Peyer's patch (tissue), 4 donors: Measurements from ENCODE around the gene NHLRC1. TPM values are rescaled to one million over a fixed set of nuclear protein-coding genes. Genes with fewer than 3 reads are reported as not detected.

Source experiments
- DNase-seq, 3 donors: peaks; one replicate each; pipeline ENCODE4 v3.0.0-alpha.2; 2017 to 2019
- H3K27ac ChIP-seq, 4 donors: fragments of 200-600 bp; sonication (generic); one replicate each; pipeline ENCODE4 v1.5.1; 2016 to 2019
- H3K27me3 ChIP-seq, 2 donors: fragments of 200-600 bp; sonication (generic); one replicate each; pipeline ENCODE4 v1.5.1; 2019
- H3K36me3 ChIP-seq, 3 donors: fragments of 200-600 bp; sonication (generic); one replicate each; pipeline ENCODE4 v1.5.1; 2016 to 2019
- H3K4me1 ChIP-seq, 4 donors: fragments of 200-600 bp; sonication (generic); one replicate each; pipeline ENCODE4 v1.5.1; 2016 to 2019
- H3K4me3 ChIP-seq, 4 donors: fragments of 200-600 bp; sonication (generic); 1 replicate in 3 of 4; 2 replicates in 1 of 4; pipeline ENCODE4 v1.5.1; 2016 to 2019; ENCODE audit warnings: mild to moderate bottlenecking in 1 of 4
- H3K9me3 ChIP-seq, 4 donors: fragments of 200-600 bp; sonication (generic); one replicate each; pipeline ENCODE4 v1.5.1; 2016 to 2019; ENCODE audit warnings: mild to moderate bottlenecking in 1 of 4
- POLR2A ChIP-seq, 2 donors: fragments of 450-650 bp; IDR thresholded peaks; one replicate each; pipeline ENCODE4 v1.5.1; 2017; ENCODE audit warnings: antibody characterized with exemption in 2 of 2, mild to moderate bottlenecking in 2 of 2, moderate library complexity in 2 of 2
- total RNA-seq, 4 donors: library from RNA; depleted of rRNA; stranded (reverse); fragments of >200 nt; gene quantifications; one replicate each; pipeline ENCODE4 v1.1.0, GENCODE V29; 2016
- TF ChIP-seq, protein P1 (sequence below), 6 experiments: fragments of 450-650 bp in 4 of 6; fragments of 200-600 bp in 2 of 6; sonication (generic) in 1 of 6; IDR thresholded peaks; one replicate each; pipeline ENCODE4 v1.5.1; 2017 to 2019; ENCODE audit warnings: antibody characterized with exemption in 6 of 6, mild to moderate bottlenecking in 3 of 6, moderate library complexity in 1 of 6

Gene NHLRC1
- 1 to 10 TPM; 1.7 to 4.9 (median 3.3) TPM for total RNA-seq

DNA sequence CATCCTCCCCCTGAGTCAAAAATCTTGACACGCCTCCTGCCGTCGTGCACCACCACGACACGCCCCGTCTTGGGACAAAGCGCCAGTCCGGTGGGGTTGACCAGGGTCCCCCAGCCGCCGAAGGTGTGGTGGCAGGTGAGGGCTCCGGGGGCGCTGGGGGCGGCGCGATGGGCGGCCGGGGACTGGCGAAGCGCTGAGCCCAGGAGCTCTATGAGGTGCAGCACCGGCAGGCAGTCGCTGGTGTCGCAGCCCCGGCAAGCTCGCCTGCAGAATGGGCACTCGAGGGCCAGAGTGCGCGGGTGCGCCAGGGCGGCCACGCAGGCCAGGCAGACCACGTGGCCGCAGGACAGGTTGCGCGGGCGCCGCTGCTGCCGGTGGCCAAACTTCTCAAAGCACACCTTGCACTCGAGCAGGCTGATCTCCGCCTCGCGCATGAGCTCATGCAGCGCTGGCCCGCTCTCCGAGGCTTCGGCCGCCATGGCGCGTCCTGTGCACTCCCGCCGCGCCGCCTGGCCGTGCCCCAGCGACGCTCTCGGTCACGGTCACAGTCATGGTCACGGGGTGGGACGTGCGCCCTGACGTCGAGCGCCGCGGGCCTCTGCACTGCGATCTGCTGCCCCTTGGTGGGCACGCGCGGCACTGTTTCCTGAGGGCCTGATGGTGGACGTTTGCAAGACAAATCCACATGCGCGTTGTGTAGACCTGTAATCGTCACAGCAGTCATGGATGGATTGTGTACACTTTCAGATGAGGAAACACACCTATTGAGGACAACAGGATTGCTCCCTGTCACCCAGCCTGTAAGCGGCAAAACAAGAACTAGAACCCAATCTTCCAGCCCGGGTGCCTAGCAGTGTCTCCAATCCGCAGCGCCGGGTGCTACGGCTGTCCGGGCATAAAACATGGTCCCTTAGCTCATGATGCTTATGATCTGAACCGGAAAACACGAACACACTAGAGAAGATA is at the start of gene NHLRC1:
Gene NHLRC1, minus strand, starts transcription at position 550 of the 966 bp plus-strand sequence. Its CDS starts 71 bp downstream, at position 479.
- Histone ChIP-seq H3K9me3 (no peaks in the 10 kb centered on the region), H3K4me3 (peak within 1 kb of the TSS; percentile 41 to 68 (median 54)), H3K27ac (peak within 1 kb of the TSS; percentile 24 to 68 (median 42)), H3K4me1 (peaks cover 2 to 6% (median 3%) of the 10 kb centered on the region in 4 donors), H3K27me3 (no peaks in the 10 kb centered on the region), H3K36me3 (no peaks in the 10 kb centered on the region)
- peak; percentile 74 to 94 (median 93) for DNase-seq
- TF ChIP-seq, protein P1, sequence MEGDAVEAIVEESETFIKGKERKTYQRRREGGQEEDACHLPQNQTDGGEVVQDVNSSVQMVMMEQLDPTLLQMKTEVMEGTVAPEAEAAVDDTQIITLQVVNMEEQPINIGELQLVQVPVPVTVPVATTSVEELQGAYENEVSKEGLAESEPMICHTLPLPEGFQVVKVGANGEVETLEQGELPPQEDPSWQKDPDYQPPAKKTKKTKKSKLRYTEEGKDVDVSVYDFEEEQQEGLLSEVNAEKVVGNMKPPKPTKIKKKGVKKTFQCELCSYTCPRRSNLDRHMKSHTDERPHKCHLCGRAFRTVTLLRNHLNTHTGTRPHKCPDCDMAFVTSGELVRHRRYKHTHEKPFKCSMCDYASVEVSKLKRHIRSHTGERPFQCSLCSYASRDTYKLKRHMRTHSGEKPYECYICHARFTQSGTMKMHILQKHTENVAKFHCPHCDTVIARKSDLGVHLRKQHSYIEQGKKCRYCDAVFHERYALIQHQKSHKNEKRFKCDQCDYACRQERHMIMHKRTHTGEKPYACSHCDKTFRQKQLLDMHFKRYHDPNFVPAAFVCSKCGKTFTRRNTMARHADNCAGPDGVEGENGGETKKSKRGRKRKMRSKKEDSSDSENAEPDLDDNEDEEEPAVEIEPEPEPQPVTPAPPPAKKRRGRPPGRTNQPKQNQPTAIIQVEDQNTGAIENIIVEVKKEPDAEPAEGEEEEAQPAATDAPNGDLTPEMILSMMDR (IDR thresholded peaks at IDR 0.05): peak; percentile 67 to 98 (median 92)
- peak; percentile 39 to 50 for TF ChIP-seq POLR2A (IDR thresholded peaks at IDR 0.05)

DNA sequence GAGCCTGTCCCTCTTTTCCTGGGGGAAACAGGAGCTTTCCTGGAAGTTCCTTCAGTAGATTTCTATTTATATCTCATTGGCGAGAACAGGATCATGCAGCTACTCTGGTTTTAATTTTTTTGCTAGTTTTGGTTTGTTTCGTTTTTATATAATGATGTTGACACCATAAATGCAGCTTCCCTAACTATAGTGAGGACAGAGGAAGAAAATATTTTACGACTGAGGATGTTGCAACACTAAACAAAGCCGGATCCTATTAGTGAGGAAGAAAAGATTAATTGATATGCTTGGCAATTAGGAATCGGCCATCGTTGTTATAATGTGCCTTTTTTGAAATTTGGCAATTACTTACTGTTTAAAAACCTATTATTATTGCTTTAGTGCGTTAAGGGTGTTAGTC is 49.4 kb upstream of the NHLRC1 start:
- H3K27me3 ChIP-seq: no peaks in the 10 kb centered on the region
- no peak for DNase-seq
- no peak overlapping the region for H3K27ac ChIP-seq
- H3K9me3 ChIP-seq: no peaks in the 10 kb centered on the region
- H3K36me3 ChIP-seq: peaks cover 0 to 49% (median 0%) of the 10 kb centered on the region in 3 donors
- TF ChIP-seq POLR2A (IDR thresholded peaks at IDR 0.05): no peak
- TF ChIP-seq, protein P1 (IDR thresholded peaks at IDR 0.05): no peak
- H3K4me3 ChIP-seq: no peak overlapping the region
- no peaks in the 10 kb centered on the region for H3K4me1 ChIP-seq

DNA sequence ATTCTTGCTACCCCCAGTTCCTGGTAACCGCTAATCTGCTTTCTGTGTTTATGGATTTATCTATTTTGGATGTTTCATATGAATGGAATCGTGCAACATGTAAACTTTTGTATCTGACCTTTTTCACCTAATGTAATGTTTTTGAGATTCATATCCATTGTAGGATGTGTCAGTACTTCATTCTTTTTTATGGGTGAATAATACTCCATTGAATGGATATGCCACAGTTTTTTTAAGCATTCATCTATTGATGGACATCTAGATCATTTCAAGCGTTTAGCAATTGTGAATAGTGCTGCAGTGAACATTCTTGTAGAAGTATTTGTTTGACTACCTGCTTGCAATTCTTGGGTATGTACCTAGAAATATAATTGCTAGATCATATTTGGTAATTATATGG is 45.8 kb upstream of the NHLRC1 start:
- H3K9me3 ChIP-seq: no peaks in the 10 kb centered on the region
- no peaks in the 10 kb centered on the region for H3K27me3 ChIP-seq

DNA sequence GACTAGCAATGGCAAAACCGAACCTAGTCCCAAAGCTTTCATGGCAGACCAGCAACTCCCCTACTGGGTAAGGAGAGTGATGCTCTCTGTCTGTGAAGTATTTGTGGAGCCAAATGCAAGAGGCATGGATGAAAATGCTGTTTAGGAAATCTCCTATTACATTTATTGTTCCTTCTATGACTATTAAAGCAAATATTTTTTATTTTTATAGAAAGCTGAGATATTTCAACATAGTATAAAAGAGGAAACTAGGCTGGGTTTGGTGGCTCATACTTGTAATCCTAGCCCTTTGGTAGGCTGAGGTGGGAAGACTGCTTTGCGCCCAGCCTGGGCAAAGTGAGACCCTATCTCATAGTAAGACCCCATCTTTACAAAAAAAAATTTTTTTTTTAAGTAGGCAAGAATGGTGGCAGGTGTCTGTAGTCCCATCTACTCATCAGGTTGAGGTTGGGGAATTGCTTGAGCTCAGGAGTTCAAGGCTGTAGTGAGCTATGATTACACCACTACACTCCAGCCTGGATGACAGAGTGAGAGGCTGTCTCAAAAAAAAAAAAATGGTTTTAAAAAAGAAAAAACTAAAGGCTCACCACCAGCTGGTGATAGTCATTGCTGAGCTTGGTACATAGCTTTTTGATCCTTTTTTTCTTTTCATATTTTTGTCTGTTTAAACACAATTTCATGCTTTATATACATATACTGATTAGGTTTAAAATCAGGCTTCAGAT is 44.0 kb upstream of the NHLRC1 start:
- no peaks in the 10 kb centered on the region for H3K9me3 ChIP-seq
- H3K27ac ChIP-seq: no peak overlapping the region
- no peak for TF ChIP-seq POLR2A (IDR thresholded peaks at IDR 0.05)
- TF ChIP-seq, protein P1 (IDR thresholded peaks at IDR 0.05): no peak
- H3K36me3 ChIP-seq: peaks cover 0 to 58% (median 0%) of the 10 kb centered on the region in 3 donors
- H3K4me3 ChIP-seq: no peak overlapping the region
- no peaks in the 10 kb centered on the region for H3K27me3 ChIP-seq
- H3K4me1 ChIP-seq: no peaks in the 10 kb centered on the region
- no peak for DNase-seq

More for the DNA sequence above, 45.8 kb upstream of the NHLRC1 start:
- Histone ChIP-seq H3K4me1 (no peaks in the 10 kb centered on the region), H3K36me3 (peaks cover 0 to 51% (median 0%) of the 10 kb centered on the region in 3 donors), H3K4me3 (no peak overlapping the region), H3K27ac (no peak overlapping the region)
- TF ChIP-seq, protein P1 (IDR thresholded peaks at IDR 0.05): no peak
- no peak for TF ChIP-seq POLR2A (IDR thresholded peaks at IDR 0.05)
- no peak for DNase-seq

DNA sequence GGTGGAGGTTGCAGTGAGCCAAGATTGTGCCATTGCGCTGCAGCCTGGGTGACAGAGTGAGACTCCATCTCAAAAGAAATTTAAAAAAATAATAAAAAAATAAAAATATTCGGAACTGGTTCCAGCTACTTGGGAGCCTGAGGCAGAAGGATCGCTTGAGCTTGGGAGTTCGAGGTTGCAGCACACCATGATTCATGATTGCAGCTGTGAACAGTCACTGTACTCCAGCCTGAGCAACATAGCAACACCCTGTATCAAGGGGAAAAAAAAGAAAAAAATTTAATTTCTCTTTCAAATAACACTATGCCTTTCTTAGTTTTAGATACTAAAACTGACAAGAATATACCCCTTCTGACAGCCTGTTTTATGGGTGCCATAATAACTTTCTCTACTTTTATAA is 43.3 kb upstream of the NHLRC1 start:
- Histone ChIP-seq H3K4me1 (no peaks in the 10 kb centered on the region), H3K27ac (no peak overlapping the region), H3K27me3 (no peaks in the 10 kb centered on the region), H3K4me3 (no peak overlapping the region), H3K36me3 (peaks cover 0 to 59% (median 0%) of the 10 kb centered on the region in 3 donors), H3K9me3 (no peaks in the 10 kb centered on the region)
- DNase-seq: no peak
- TF ChIP-seq, protein P1 (IDR thresholded peaks at IDR 0.05): no peak
- no peak for TF ChIP-seq POLR2A (IDR thresholded peaks at IDR 0.05)
